Gastroesophageal sphincter (tissue), 3 donors: ENCODE measurements around the gene GALNT2.

ENCODE experiments used
- CTCF ChIP-seq, 4 experiments: fragments of 200-600 bp in 2 of 4; fragments of 450-650 bp in 2 of 4; sonication (generic) in 1 of 4; IDR thresholded peaks; one replicate each; pipeline ENCODE4 v1.5.1; 2017 to 2019; ENCODE audit warnings: antibody characterized with exemption in 4 of 4, mild to moderate bottlenecking in 2 of 4, moderate library complexity in 2 of 4
- POLR2A ChIP-seq, 2 donors: fragments of 450-650 bp; IDR thresholded peaks; one replicate each; pipeline ENCODE4 v1.6.1; 2017; ENCODE audit warnings: antibody characterized with exemption in 2 of 2, mild to moderate bottlenecking in 2 of 2, moderate library complexity in 1 of 2
- POLR2AphosphoS5 ChIP-seq: sonication (generic); formaldehyde crosslinking; IDR thresholded peaks from one replicate; pipeline ENCODE4 v1.6.1; 2017; ENCODE audit warnings: antibody characterized with exemption

- TF ChIP-seq CTCF (IDR thresholded peaks at IDR 0.05) (no peak), POLR2A (IDR thresholded peaks at IDR 0.05) (no peak), POLR2AphosphoS5 (no peak)
Observed at GRCh38 chr1:230280906-230281413, 213.9 kb downstream of the GALNT2 start.
